Measurements from ENCODE around the gene MRPL27. TPM values are rescaled to one million over a fixed set of nuclear protein-coding genes. Genes with fewer than 3 reads are reported as not detected.
A peak's percentile ranks its signal among the peaks of the same experiment; 100 is the strongest.
"Not testable (repeated sequence)": the region's sequence is repeated elsewhere in the genome, so short reads cannot be mapped to it uniquely, and the experiment has no call there.

Gene MRPL27
- total and polyA plus RNA-seq, 8 donors, result 52.5 to 60.1 (median 54.9) TPM

DNA sequence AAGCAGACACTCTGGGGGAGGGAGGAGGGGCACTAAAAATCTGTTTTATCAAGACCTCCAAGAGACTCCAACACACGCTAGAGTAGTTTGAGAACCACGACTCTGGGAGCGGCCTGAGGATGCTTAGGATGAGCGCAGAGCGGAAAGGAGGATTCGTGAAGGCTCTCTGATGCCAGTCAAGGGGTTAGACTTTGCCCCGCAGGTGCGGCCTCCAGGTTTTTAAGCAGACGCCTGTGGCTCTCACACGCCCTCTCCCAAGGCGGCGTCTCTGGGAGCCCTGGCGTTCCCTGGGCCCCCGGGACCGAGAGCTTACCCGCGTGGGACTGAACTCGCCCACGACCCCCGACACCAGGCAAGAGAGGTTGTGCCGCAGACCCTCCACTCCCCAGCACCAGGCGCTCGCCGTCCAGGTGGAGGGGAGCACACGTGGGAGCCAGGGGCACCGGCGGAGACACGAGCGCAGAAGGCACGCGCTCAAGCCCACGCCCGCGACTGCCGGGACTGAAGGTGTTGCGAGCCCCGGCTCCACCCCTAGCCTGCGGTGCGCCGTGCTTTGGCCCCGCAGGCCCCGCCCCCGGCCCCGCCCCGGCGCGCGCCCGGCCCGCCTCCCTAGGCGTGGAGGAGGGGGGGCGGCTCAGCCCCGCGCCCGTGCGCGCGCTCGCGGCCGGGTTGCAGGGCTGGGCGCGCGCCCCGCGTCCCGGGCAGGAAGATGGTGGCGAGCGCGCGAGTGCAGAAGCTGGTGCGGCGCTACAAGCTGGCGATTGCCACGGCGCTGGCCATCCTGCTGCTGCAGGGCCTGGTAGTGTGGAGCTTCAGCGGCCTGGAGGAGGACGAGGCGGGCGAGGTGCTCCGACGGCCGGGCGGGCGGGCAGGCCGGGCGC is 27.3 kb downstream of the MRPL27 start, which contains the start of gene XYLT2:
TSS of gene XYLT2 (plus strand) at position 695 of the 881 bp plus-strand sequence. CDS start at position 710, 15 bp downstream.
- no peaks in the 10 kb centered on the region for H3K27me3 ChIP-seq

DNA sequence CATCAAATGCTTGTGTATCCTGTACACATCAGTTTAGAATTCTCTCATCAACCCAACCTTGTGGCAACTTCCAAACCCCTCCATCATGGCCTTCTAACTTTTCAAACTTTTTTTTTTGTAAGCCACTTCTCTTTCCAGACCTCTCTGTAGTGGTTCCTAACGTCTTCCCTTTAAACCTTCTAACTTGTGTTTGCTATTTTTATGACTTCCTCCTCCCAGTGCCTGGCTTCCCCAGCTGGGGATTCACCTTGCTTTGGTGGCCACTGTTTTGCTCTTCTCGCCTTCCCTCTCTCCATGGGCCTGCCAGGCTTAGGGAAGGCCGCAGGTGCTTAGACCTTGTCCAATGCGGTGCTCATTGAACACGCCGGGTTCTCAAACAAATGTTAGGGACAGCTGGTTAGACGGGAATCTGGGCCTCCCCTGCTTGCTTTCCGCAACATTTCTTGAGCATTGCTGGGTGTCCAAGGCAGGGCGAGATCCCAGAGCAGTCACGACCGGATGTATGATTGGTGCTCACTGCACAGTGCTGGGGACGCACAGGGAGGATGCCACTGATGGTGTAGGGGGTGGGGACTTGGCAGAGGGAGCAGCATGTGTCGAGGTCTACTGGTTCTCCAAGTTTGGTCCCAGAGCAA is 28.1 kb downstream of the MRPL27 start:
- intact Hi-C loops (cut with DNase I), result no loop called here
- TF ChIP-seq, protein P1, sequence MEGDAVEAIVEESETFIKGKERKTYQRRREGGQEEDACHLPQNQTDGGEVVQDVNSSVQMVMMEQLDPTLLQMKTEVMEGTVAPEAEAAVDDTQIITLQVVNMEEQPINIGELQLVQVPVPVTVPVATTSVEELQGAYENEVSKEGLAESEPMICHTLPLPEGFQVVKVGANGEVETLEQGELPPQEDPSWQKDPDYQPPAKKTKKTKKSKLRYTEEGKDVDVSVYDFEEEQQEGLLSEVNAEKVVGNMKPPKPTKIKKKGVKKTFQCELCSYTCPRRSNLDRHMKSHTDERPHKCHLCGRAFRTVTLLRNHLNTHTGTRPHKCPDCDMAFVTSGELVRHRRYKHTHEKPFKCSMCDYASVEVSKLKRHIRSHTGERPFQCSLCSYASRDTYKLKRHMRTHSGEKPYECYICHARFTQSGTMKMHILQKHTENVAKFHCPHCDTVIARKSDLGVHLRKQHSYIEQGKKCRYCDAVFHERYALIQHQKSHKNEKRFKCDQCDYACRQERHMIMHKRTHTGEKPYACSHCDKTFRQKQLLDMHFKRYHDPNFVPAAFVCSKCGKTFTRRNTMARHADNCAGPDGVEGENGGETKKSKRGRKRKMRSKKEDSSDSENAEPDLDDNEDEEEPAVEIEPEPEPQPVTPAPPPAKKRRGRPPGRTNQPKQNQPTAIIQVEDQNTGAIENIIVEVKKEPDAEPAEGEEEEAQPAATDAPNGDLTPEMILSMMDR (IDR thresholded peaks at IDR 0.05), result no peak
- no peaks in the 10 kb centered on the region for H3K36me3 ChIP-seq
- ATAC-seq (no peak), DNase-seq (no peak)
- H3K27me3 ChIP-seq, result no peaks in the 10 kb centered on the region
- peaks cover 15 to 34% of the 10 kb centered on the region in 2 donors for H3K4me1 ChIP-seq
- no peak overlapping the region for H3K4me3 ChIP-seq
- H3K27ac ChIP-seq, result no peak overlapping the region
- no peaks in the 10 kb centered on the region for H3K9me3 ChIP-seq

More for the DNA sequence above, 27.3 kb downstream of the MRPL27 start, which contains the start of gene XYLT2:
- DNase-seq (peak; percentile 83 to 98 (median 90)), ATAC-seq (peak; percentile 96)
- Histone ChIP-seq H3K4me3 (peak within 1 kb of the TSS; percentile 67), H3K27ac (peak within 1 kb of the TSS in 1 of 2 donors; percentile 48), H3K36me3 (no peaks in the 10 kb centered on the region), H3K9me3 (no peaks in the 10 kb centered on the region), H3K4me1 (peaks cover 15 to 34% of the 10 kb centered on the region in 2 donors)
- intact Hi-C loops (cut with DNase I), result no loop called here
- TF ChIP-seq, protein P1 (IDR thresholded peaks at IDR 0.05), result no peak

DNA sequence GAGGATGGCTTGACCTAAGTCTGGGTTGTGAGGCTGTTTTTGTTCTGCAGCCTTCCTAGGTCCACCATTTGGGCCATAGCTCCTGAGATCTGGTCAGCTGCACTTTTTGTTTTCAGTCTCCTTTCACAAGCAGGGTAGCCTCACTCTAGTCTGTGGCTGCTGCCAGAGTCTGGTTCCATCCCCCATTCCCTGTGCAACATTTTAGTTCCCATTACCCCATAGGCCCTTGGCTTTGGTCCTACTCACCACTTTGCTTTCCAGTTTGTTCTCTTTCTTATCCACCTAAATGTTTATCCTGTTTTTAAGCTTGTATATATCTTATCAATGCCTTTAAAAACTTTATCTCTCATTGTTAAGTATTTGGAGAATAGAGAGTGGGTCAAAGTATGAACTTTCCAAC is 33.6 kb downstream of the MRPL27 start:
- H3K27ac ChIP-seq, result no peak overlapping the region
- TF ChIP-seq, protein P1 (IDR thresholded peaks at IDR 0.05), result no peak

DNA sequence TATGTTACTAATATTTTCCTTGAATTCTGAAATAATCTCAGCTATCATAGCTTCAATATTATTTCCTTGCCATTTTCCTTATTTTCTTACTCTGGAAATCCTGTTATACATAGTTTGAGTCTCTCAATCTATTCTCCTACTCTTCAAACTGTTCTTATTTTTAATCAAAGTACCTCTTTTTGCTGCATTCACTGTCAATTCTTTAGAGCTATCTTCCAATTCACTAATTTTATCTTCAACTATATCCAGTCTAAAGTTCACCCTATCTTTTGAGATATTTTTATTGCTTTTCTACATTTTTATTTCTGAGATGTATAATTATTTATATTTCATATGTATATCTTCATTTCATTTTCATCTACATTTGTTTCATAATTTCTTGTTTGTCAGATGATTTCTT is 34.3 kb downstream of the MRPL27 start:
- TF ChIP-seq, protein P1 (IDR thresholded peaks at IDR 0.05), result no peak

More for the DNA sequence above, 33.6 kb downstream of the MRPL27 start:
- Histone ChIP-seq H3K36me3 (no peaks in the 10 kb centered on the region), H3K4me1 (no peaks in the 10 kb centered on the region), H3K9me3 (peaks cover 0 to 3% of the 10 kb centered on the region in 2 donors), H3K27me3 (peaks cover 0 to 4% of the 10 kb centered on the region in 2 donors), H3K4me3 (no peak overlapping the region)
- intact Hi-C loops (cut with DNase I), result no loop called here
- ATAC-seq (no peak), DNase-seq (no peak)

DNA sequence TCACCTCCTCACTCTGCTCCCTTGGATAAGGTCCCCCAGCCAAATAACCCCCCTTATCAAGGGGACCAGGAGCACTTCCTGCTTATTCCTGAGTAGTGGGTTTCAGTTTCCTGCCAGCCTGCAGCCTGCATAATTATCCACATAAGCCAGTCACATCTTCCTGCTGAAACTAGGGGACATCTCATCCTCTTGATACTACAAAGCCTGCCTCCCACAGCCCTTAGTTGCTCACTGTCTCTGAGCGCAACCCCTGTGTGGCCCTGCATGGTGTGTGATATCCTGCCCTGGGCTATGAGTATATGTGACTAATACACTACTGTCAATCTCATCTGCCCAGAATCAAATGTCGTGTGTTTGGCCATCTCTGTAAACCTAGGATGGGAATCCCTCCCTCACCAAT is 35.0 kb downstream of the MRPL27 start:
- Histone ChIP-seq H3K9me3 (peaks cover 0 to 3% of the 10 kb centered on the region in 2 donors), H3K27ac (no peak overlapping the region), H3K27me3 (peaks cover 0 to 4% of the 10 kb centered on the region in 2 donors), H3K36me3 (no peaks in the 10 kb centered on the region), H3K4me1 (no peaks in the 10 kb centered on the region), H3K4me3 (no peak overlapping the region)
- DNase-seq (no peak), ATAC-seq (no peak)
- TF ChIP-seq, protein P1 (IDR thresholded peaks at IDR 0.05), result no peak
- intact Hi-C loops (cut with DNase I), result no loop called here

More for the DNA sequence above, 34.3 kb downstream of the MRPL27 start:
- Histone ChIP-seq H3K36me3 (no peaks in the 10 kb centered on the region), H3K4me1 (no peaks in the 10 kb centered on the region), H3K4me3 (no peak overlapping the region), H3K27ac (no peak overlapping the region), H3K27me3 (peaks cover 0 to 4% of the 10 kb centered on the region in 2 donors), H3K9me3 (peaks cover 0 to 3% of the 10 kb centered on the region in 2 donors)
- intact Hi-C loops (cut with DNase I), result no loop called here
- DNase-seq, result no peak
- ATAC-seq, result no peak

DNA sequence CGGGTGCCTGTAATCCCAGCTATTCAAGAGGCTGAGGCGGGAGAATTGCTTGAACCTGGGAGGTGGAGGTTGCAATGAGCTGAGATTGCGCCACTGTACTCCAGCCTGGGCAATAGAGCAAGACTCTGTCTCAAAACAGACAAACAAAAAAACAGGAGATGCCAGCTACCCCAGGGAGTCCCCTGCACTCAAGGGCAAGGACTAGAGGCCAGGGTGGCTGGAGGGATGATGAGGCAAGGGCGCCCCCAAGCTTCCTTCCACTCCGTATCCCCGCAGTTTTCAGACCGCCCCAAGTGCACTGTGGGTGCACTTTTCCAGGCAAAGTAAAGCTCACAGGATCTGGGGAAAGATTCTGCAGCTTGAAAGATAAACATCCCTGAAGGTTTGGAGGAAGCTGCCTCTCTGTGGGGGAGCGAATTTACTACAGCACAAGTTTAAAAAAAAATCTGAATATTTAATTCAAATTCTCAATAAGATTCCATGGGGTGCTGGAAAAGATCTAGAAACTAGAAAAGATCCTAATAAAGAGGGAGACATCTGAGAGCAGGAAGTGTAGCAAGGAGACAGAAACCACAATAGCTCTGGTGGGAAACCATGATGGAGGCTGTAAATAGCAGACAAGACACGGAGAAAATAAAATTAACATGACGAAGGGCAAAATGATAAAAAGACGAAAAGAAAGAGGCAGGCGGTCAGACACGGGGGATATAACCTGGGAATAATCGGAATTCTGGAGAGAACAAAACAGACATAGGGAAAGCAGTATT is 39.5 kb downstream of the MRPL27 start:
- intact Hi-C loops (cut with DNase I); DNase-seq; H3K4me3 ChIP-seq; ATAC-seq; H3K9me3 ChIP-seq; H3K27ac ChIP-seq; H3K27me3 ChIP-seq; H3K4me1 ChIP-seq; H3K36me3 ChIP-seq: not testable (repeated sequence)
